IPS DF 19.7 (cell line): ENCODE data around the gene TMEM43.

Experiments
- DNase-seq: peaks from one replicate; pipeline ENCODE4 v3.0.0-alpha.2; 2013; ENCODE audit warnings: low read depth, low spot score

The TMEM43 gene

DNA sequence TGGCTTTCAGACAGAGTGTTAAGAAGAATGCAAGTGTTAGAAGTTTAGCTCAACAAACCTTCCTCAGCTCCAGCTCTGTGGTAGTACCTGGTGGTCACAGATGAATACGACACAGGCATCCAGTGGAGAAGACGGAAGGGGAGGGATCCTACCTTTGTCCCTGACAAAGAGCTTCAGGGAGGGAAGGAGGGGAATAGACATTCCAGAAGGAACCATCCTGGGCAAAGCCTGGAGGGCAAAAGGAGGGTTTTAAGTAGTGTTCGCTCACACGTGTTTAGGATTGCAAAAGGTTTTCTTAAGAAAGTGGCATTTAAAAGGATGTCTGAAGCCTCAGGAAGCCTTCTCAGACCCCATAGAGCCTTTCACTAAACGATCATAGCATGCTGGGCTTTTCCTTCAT, 3.0 kb upstream of the TMEM43 start:
- no peak for DNase-seq

DNA sequence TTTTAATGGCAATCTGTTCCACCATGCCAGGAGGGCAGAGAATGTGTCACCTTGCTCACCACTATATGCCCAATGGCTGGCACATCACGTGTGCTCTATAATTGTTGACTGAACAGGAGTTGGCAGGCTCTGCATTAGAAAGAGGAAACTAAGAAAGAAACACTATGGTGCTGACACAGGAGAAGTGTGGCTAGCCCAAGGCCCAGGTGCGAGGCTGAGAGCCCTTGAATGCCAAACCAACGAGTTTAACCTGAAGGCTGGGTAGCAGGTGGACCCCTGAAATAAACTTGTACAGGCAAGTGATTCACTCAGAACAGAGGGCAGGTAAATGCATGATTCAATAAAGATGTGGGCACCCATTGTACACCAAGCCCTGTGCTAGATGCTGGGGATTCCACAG, 2.6 kb upstream of the TMEM43 start:
- no peak for DNase-seq

- DNase-seq: no peak
Measured at GRCh38 chr3:14123308-14124222, 1.3 kb upstream of the TMEM43 start.

- DNase-seq: peak; percentile 30
Measured at GRCh38 chr3:14124223-14124614, 633 bp upstream of the TMEM43 start.

GRCh38 chr3:14125193-14126016, 553 bp downstream of the TMEM43 start:
- peak; percentile 57 for DNase-seq

GRCh38 chr3:14126017-14126886, 1.4 kb downstream of the TMEM43 start:
- no peak for DNase-seq

DNA sequence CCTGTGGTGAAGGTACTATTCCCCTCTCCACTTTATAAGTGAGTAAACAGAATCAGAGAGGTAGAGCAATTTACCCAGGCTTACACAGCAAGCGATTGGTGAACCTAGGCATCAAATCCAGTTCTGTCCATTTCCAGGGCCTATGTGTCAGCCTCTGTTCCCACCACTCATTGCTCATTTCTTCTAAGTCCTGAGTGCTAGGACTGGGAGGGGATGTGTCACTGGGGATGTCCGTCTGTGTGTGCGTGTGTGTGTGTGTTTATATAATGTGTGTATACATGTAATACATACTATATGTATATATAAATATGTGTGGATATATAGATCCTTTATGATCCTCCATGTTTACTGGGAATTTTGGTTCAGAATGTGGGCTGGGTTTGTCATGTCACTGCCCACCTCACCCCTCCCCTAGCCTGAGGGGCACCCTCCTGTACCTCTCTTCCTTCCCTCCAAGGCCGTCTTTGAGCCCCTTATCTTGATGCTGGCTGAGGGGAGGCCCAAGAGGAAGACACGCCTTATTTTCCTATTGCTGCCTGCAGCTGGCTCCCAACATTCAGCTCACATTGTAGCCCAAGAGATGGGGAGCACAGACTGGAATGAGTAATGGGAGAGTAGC, 2.1 kb downstream of the TMEM43 start:
- no peak for DNase-seq

DNA sequence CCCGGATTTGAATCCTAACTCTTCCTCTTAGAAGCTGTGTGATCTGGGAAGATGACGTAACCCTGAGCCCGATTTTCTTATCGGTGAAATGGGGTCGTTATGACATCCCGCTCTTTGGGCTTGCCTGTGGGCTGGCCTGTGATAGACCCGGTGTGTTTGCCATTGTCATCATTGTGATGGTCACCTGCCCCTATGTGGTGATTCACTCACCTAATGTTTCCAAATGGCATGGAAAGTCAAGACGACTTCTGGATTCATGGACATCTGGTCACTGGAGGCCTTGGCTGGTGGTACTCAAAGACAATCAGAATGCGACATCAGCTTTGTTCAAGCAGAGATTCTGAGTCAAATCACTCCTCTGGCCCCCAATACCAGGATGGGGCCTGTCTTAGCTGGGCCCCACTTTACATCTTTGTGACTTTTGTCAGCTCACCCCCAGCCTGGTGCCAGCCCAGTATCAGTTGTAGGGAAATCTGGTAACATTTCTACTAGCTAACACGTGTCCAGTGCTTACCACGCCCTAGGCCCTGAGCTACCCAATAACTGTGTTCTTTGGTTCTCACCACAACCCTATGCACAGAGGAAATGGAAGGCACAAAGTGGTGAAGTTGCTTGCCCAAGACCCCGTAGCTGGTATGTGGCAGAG, 2.8 kb downstream of the TMEM43 start:
- DNase-seq: no peak

DNA sequence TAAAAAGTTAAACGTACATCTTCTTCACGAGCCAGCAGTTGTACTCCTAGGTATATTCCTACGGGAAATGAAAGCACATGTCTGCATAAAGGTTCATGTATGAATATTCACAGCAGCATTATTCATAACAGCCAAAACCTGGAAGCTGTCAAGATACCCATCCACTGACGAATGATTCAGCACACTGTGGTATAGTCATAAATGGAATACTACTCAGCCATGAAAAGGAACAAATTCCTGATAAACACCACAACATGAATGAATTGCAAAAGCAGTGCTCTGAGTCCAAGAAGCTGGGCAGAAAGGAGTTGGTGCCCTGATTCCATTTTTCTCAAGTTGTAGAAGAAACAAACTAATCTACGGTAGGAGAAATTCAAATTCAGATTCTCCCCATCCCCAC, 3.9 kb downstream of the TMEM43 start:
- no peak for DNase-seq

DNA sequence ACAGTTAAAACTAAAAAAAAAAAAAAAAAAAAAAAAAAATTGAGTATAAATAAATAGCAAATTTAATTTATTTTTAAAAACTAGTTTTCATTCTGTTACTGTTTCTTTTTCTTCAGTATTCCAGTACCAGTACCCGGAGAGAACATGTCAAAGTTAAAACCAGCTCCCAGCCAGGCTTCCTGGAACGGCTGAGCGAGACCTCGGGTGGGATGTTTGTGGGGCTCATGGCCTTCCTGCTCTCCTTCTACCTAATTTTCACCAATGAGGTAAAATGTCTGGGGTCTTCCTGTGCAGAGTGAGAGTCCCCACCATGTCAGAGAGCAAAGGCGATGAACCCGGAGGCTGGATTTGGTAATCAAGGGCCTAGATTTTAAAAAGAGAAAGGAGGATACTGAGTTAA, 4.4 kb downstream of the TMEM43 start:
- no peak for DNase-seq

GRCh38 chr3:14130230-14130629, 5.4 kb downstream of the TMEM43 start:
- DNase-seq: no peak

- no peak for DNase-seq
Measured at GRCh38 chr3:14130707-14131106, 5.9 kb downstream of the TMEM43 start.

- no peak for DNase-seq
Measured at GRCh38 chr3:14131134-14131533, 6.3 kb downstream of the TMEM43 start.

- no peak for DNase-seq
Measured at GRCh38 chr3:14132120-14132519, 7.3 kb downstream of the TMEM43 start.

- DNase-seq: no peak
Measured at GRCh38 chr3:14132689-14133088, 7.8 kb downstream of the TMEM43 start.

DNA sequence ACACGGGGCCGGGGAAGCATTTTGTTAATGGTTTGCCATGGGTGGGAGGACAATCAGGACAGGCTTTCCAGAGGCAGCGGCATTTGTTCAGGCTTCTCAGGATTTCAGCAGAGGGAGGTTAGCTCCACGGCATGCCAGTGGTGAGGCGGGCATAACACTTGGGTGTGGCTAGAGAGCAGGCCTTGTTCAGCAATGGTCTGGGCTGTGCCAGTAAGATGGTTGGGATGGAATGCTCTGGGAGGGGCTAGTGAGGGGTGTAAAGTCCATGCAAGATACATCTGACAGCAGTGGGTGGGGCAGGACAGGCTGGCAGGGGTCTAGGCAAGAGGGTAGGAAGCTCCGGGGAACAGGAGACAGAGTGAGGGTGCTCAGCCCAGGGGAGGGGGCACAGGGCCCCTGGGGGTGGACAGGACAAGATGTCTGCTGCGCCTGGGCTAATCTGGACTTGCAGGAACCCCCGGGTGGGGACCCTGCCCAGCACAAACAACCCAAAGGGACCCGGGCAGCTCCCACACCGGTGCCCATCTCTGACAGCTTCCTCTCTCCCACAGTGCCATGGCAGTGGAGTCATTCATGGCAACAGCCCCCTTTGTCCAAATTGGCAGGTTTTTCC, 8.4 kb downstream of the TMEM43 start:
- no peak for DNase-seq

DNA sequence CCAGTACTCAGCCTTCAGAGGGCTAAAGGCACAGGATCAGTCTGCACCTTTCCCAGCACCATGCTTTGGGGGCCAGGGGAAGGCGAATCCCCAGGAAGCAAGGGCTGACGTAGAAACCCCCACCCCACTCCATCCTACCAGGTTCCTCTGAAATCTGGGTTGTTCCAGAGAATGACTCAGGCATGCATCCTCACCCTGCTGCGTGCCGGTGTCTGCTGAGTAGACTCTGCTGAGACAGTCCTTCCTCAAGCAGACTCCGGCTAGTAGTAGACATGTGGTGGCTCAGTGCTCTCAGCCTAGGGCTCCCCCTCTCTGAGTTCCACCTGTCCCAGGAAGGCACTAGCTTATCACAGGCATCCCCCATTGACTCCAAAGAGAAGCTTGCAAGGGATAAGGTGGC, 9.0 kb downstream of the TMEM43 start:
- no peak for DNase-seq

DNA sequence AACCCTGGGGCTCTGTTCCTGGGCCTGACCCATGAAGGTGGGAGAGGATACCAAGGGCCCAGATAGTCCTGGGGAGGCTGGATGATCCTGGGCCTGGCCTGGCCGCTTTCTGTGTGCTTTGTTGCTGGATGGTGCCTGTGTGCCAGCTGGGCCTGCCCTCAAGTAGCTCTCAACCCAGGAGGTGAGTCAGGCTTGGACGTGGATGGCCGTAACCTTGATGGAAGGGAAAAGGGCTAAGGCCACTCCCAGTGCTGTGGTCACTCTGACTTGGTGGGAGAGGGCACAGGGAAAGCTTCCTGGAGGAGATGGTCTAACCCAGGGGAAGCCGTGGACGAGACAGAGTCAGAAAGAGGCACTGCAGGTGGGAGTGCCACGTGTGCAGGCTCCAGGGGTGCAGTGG, 9.4 kb downstream of the TMEM43 start:
- no peak for DNase-seq

DNA sequence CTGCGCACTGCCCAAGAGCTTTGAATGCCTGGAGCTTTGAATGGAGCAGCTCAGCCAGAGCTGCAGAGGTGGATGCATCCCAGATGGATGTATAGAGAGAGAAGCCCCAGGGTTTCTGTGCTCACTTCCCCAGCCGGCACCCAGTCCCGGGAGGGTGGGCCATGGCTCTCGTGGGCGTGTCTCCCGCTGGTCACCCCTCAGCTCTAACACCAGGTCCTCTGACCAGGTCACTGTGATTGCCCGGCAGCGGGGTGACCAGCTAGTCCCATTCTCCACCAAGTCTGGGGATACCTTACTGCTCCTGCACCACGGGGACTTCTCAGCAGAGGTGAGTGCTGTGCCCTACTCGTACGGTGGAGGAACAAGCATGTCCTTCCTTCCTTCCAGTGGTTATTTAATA, 10.7 kb downstream of the TMEM43 start:
- no peak for DNase-seq

DNA sequence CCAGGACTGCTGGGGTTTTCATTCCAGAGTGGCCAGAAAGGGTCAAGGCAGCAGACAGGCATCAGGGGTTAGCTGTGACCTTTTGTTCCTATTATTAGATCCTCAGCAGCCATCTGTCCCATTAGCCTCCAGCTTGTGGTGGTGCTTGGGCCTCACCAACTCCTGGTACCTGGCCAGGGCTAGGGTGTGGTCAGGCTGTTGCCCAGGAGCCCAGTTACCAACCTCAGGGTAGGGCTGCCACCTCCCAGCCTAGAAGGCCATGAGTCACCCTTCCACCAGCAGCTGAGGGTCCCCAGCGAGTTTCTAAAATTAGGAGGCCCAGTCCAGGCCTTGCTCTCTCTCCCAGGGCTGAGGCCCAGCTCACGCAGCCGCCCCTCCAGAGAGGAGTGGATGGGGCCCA, 12.2 kb downstream of the TMEM43 start:
- no peak for DNase-seq
